Muscle of leg (tissue), 11 donors: ENCODE data around the gene BCAR3. TPM values are rescaled to one million over a fixed set of nuclear protein-coding genes. Genes with fewer than 3 reads are reported as not detected.

Experiments
- DNase-seq: peaks from one replicate; pipeline ENCODE4 v3.0.0; 2013
- H3K27ac ChIP-seq: one replicate; pipeline ENCODE4 v1.5.1; 2013; ENCODE audit warnings: mild to moderate bottlenecking, low read length, control low read depth
- H3K27me3 ChIP-seq: one replicate; pipeline ENCODE4 v1.6.1; 2013; ENCODE audit warnings: low read length; ENCODE audit not compliant: control insufficient read depth, insufficient read depth
- H3K36me3 ChIP-seq: one replicate; pipeline ENCODE4 v1.6.1; 2013; ENCODE audit warnings: low read length; ENCODE audit not compliant: control insufficient read depth, insufficient read depth
- H3K4me1 ChIP-seq: one replicate; pipeline ENCODE4 v1.6.1; 2013; ENCODE audit warnings: low read length; ENCODE audit not compliant: control insufficient read depth, insufficient read depth
- H3K4me3 ChIP-seq: one replicate; pipeline ENCODE4 v1.5.1; 2013; ENCODE audit warnings: low read length, control low read depth
- H3K9me3 ChIP-seq: replicated peaks from 2 replicates; pipeline ENCODE4 v1.6.1; 2013; ENCODE audit warnings: low read depth, low read length; ENCODE audit not compliant: control insufficient read depth
- WGBS: methylation state at CpG from one replicate; pipeline ENCODE4 v1.1.5; 2013; ENCODE audit warnings: missing lambda C conversion rate; ENCODE audit not compliant: insufficient coverage; 5-methylcytosine and 5-hydroxymethylcytosine counted together
- polyA plus RNA-seq, 8 donors: library from polyadenylated mRNA; unstranded; fragments of 120-200 nt; gene quantifications; one replicate each; pipeline versions ENCODE4 v1.2.1 to v1.2.3, GENCODE V29; 2013; ENCODE audit warnings: inconsistent platforms in 1 of 8, low replicate concordance in 1 of 8; ENCODE audit not compliant: insufficient read length in 8 of 8, insufficient read depth in 1 of 8
- total RNA-seq: library from RNA; stranded (reverse); fragments of 120-200 nt; gene quantifications from one replicate; pipeline ENCODE4 v1.2.4, GENCODE V29; 2013

BCAR3 gene
- total and polyA plus RNA-seq, 9 donors = 15.3 to 19.0 (median 16.4) TPM

DNA sequence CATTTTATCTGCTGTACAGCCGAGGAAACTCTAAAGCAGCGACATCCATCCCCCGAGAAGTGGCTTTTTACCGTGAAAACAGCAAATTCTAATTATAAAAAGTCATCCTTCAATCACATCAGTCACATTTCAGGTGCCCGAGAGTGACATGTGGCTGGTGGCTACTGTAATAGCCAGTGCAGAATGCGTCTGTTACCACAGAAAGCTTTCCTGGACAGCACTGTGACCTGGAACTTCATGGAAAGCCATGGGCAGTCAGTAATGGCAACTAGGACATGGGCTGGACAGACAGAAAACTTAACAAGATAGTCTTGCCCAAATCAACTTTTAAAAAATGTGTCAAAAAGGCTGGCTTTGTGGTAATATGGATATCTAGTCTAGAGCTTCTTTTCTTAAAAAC is 106.6 kb downstream of the BCAR3 start:
- no peaks in the 10 kb centered on the region for H3K27me3 ChIP-seq
- no peak for DNase-seq
- H3K4me3 ChIP-seq = no peak overlapping the region
- 93% methylated on average over 2 of the region's 6 CpGs for WGBS
- H3K36me3 ChIP-seq = peaks cover 60% of the 10 kb centered on the region
- peak overlapping the region; percentile 76 for H3K27ac ChIP-seq
- no peaks in the 10 kb centered on the region for H3K9me3 ChIP-seq
- peaks cover 43% of the 10 kb centered on the region for H3K4me1 ChIP-seq

DNA sequence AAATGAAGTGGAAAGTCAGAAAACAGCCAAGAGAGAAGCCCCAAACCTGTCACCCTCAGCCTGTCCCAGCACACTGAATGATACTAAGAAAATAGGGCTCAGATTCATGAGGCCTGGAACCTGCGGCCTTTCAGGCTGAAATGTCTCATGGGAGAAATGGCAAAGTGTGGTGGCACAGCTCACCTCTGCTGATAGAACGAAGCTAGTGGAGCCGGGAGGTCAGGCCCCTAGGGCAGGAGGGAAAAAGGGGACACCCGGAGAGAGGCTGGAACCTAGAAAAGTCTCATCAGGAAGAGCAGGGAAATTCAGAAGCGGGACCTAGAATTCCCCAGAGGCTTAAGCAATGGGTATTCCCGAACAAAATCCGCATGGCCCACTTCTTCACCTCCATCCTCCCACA is 107.1 kb downstream of the BCAR3 start:
- peaks cover 40% of the 10 kb centered on the region for H3K4me1 ChIP-seq
- peak overlapping the region; percentile 20 for H3K27ac ChIP-seq
- H3K36me3 ChIP-seq = peaks cover 63% of the 10 kb centered on the region

DNA sequence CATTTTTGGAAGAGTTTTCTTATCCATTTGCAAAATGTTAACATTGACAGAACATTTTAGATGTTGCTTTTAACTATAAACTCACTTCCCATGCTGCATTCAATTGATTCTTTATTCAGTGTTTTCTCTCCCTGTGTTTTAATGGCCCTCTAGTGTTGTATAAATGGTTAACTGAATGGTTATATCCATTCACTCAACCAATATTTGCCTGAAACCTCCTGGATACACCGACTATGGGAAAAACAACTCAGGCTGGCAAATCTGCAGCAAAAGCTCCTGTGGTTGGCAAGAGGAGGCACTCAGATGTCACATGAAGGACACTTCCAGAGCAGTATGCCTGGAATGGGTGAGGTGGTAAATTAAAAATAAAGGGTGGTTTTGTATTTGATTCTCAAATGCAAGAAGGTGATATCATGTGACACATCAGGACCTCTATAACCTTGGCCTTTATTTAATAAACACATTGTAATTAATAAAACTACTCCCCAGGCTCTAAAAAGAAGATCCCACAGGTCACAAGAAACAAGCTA is 107.6 kb downstream of the BCAR3 start:
- Histone ChIP-seq H3K4me3 (no peak overlapping the region), H3K9me3 (no peaks in the 10 kb centered on the region), H3K4me1 (peaks cover 39% of the 10 kb centered on the region), H3K27me3 (no peaks in the 10 kb centered on the region), H3K36me3 (peaks cover 67% of the 10 kb centered on the region), H3K27ac (peak overlapping the region; percentile 20)
- no CpG with 5 or more reads among the region's 1 CpG for WGBS
- no peak for DNase-seq

More for the DNA sequence above, 107.1 kb downstream of the BCAR3 start:
- H3K27me3 ChIP-seq = no peaks in the 10 kb centered on the region
- no peaks in the 10 kb centered on the region for H3K9me3 ChIP-seq
- WGBS = 65% methylated on average over 6 of the region's 7 CpGs
- no peak for DNase-seq
- no peak overlapping the region for H3K4me3 ChIP-seq

DNA sequence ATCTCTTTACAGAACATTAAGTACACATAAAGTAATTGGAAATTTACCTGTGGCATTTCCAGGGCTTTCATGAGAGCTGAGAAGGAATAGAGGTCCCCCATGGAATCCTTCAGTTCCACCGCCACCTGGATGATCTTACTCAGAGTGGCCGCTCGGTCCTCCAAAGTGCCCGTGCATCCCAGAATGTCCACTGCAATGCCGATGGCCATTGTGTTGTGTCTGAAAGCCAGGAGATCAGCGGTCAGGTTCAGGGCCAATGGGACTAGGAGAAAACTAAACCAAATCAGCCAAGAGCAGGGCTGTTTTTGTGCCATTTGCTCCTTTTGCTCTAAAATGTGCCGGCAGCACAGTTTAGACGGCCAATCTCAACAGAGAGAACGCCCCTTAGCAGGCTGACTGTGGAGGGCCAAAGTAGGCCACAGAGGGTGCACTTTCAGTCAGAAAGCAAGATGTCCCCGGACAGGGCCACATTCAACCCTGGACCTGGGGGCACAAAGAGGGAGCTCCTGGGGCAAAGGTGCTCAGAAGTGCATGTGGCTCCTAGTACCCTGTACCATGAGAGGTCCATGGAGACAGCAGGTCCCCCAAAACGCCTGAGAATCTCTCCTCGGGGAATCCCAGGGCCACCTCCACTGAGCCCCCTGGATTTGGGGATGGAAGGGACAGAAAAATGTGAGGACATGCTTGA is 109.9 kb downstream of the BCAR3 start:
- no peak for DNase-seq
- H3K36me3 ChIP-seq = peaks cover 65% of the 10 kb centered on the region
- 89% methylated on average over 12 of the region's 12 CpGs for WGBS
- no peak overlapping the region for H3K4me3 ChIP-seq
- H3K4me1 ChIP-seq = peaks cover 20% of the 10 kb centered on the region
- H3K9me3 ChIP-seq = no peaks in the 10 kb centered on the region
- no peaks in the 10 kb centered on the region for H3K27me3 ChIP-seq
- no peak overlapping the region for H3K27ac ChIP-seq

DNA sequence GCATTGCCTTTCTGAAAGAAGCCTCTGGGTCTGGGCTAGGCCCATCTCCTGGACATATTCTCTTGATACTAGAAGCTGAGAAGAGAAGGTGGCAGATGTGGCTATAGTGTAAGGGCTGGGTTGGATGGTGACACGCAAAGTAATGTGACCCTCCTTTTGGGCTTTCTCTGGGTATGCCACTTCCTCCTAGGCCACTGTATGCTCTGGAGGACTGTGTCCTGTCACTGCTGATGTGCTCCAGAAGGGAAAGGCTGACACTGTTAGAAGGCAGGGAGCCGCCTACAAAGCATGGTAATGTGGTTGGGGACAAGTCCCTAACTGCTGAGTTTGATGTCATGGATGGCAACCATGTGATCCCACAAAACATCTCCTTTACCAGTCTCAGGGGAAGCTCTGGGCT is 112.1 kb downstream of the BCAR3 start:
- peaks cover 67% of the 10 kb centered on the region for H3K36me3 ChIP-seq
- DNase-seq = no peak
- H3K4me1 ChIP-seq = peaks cover 12% of the 10 kb centered on the region

DNA sequence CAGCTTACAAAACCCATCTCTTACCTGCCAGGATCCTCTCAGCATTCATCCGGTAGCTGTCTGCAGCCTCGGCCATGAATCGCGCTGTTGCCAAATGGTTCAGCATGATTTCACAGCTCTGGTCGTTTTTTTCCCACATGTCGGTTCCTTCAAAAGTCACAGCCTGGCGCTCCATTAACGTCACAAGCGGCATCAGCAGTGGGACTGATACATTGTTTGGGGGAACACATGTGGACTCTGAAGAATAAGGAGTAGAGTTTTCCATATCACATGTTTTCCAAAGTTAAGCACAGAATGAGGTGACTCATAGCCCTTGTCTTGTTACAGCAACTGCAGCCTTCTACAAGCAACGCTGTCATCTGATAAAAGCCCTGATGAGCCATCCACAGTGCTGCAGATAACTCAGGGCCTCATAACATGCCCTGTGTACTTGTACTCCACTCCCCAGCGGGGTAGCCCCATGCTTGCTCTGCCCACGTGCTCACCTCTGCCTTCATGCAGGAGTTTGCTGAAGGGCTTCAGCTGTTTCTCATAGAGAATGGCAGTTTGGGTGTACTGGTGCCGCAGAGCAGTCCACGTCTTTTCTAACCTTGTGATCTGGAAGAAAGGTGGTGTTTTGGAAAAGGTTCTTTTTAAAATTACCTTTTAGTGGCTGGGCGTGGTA is 114.2 kb downstream of the BCAR3 start:
- Histone ChIP-seq H3K27me3 (no peaks in the 10 kb centered on the region), H3K9me3 (no peaks in the 10 kb centered on the region), H3K4me1 (peaks cover 9% of the 10 kb centered on the region), H3K36me3 (peaks cover 52% of the 10 kb centered on the region), H3K4me3 (no peak overlapping the region), H3K27ac (peak overlapping the region; percentile 20)
- 86% methylated on average over 9 of the region's 15 CpGs for WGBS
- DNase-seq = no peak

More for the DNA sequence above, 112.1 kb downstream of the BCAR3 start:
- WGBS = no CpG with 5 or more reads among the region's 2 CpGs
- no peaks in the 10 kb centered on the region for H3K9me3 ChIP-seq
- H3K27ac ChIP-seq = no peak overlapping the region
- no peak overlapping the region for H3K4me3 ChIP-seq
- H3K27me3 ChIP-seq = no peaks in the 10 kb centered on the region

DNA sequence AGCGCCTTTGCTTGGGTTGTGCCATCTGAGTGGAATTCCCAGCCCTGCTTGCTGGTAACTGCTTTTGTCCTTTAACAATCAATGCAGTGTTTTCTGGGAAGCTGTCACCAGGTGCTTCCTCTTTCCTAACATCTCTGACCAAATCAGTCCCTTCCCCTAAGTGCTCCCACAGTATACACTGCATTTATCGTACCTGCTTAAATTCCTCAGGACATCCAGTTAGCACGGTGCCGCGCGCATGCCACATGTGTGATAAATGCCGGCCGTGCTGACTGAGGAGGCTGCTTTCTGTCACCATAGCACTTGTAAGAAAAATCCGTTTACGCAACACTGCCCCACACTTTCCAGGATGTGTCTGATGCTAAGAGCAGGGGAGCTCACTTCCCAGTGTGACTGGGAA is 115.4 kb downstream of the BCAR3 start:
- 45% methylated on average over 2 of the region's 10 CpGs for whole genome bisulfite sequencing
- Histone ChIP-seq H3K27me3 (no peaks in the 10 kb centered on the region), H3K4me3 (no peak overlapping the region), H3K27ac (peak overlapping the region; percentile 73), H3K9me3 (no peaks in the 10 kb centered on the region), H3K36me3 (peaks cover 45% of the 10 kb centered on the region), H3K4me1 (peaks cover 9% of the 10 kb centered on the region)
- DNase-seq = no peak

DNA sequence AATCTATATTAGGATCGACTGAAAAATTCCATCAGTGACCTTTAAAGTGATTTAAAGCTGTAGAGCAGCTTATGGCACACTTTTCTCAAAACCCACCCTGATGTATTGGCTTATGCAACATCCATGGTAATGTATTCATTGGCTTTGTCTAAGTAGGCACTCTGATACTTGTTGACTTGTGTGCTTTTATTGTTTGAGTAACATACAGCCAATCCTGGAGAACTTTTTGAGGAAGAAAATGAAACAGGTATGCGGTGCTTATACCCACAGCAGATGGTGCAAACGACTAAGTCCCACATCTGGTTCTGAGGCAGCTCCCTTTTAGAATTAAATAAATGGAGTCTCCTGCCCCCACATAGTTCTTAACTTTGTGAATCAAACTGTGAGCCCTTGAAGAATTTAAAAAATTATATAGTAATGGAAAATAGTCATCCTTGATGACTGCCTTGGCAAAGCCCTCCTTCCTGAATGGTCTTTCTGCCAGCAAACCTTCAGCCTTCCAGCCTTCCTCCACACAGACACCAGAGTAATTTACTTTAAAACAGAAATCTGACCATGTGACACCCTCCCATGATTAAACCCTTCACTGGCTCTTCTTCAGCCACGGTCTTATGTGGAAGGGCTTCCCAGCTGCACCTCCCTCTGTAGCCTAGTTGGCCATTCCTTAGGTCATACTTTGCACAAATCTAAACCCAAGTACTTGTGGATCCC is 116.0 kb downstream of the BCAR3 start:
- Histone ChIP-seq H3K27me3 (no peaks in the 10 kb centered on the region), H3K36me3 (peaks cover 43% of the 10 kb centered on the region), H3K4me3 (no peak overlapping the region), H3K9me3 (no peaks in the 10 kb centered on the region), H3K4me1 (peaks cover 9% of the 10 kb centered on the region), H3K27ac (peak overlapping the region; percentile 73)
- peak; percentile 72 for DNase-seq
- WGBS = 33% methylated on average over 1 of the region's 4 CpGs

DNA sequence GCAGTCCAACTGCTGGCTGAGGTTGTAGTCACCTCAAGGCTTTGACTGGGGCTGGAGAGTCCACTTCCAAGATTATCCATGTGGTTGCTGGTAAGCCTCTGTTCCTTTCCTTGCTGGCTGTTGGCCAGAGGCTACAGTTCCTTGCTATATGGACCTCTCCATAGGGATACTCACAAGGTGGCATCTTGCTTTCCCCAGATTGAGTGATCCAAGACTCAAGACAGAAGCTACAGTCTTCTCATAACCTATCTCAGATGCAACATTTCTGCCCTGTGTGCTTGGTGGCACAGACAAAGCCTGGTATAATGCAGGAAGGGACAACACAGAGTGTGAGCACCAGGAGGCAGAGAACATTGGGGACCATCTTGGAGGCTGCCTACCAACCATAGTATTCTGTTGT is 121.9 kb downstream of the BCAR3 start:
- peaks cover 14% of the 10 kb centered on the region for H3K36me3 ChIP-seq
- no peak for DNase-seq
- H3K27ac ChIP-seq = no peak overlapping the region
- no peak overlapping the region for H3K4me3 ChIP-seq
- H3K27me3 ChIP-seq = no peaks in the 10 kb centered on the region
- no peaks in the 10 kb centered on the region for H3K9me3 ChIP-seq
- peaks cover 2% of the 10 kb centered on the region for H3K4me1 ChIP-seq

DNA sequence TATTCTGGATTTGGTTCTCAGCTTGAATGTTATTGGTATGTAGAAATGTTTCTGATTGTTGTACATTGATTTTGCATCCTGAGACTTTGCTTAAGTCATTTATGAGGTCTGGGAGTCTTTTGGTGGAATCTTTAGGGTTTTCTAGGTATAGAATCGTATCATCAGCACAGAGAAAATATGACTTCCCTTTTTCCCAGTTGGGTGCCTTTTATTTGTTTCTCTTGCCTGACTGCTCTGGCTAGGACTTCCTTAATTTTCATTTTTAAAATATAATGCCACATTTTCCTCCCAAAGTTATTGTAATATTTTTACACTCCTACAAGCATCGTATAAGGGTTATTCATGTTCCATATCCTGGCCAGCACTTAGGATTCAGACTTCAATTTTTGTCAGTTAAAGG is 122.6 kb downstream of the BCAR3 start:
- Histone ChIP-seq H3K27me3 (no peaks in the 10 kb centered on the region), H3K27ac (no peak overlapping the region), H3K9me3 (no peaks in the 10 kb centered on the region), H3K4me1 (peaks cover 2% of the 10 kb centered on the region), H3K36me3 (peaks cover 14% of the 10 kb centered on the region), H3K4me3 (no peak overlapping the region)
- WGBS = no CpG with 5 or more reads among the region's 2 CpGs
- DNase-seq = no peak
